CD14-positive monocyte (primary cell): ENCODE results near the gene CREBZF. TPM values are rescaled to one million over a fixed set of nuclear protein-coding genes. Genes with fewer than 3 reads are reported as not detected.

Experiments
- DNase-seq, 3 donors: peaks; one replicate each; pipeline ENCODE4 v3.0.0-alpha.2; 2011 to 2022
- H2AFZ ChIP-seq: 2 replicates; pipeline ENCODE4 v1.6.0; 2012; ENCODE audit warnings: mild to moderate bottlenecking, low read depth, low read length, inconsistent platforms; ENCODE audit not compliant: insufficient read depth, poor library complexity, severe bottlenecking
- H3K27ac ChIP-seq, 2 donors: 1 replicate in 1 of 2; 2 replicates in 1 of 2; pipeline ENCODE4 v1.5.1; 2012 to 2013; ENCODE audit warnings: low read length in 2 of 2, control low read depth in 1 of 2, inconsistent platforms in 1 of 2, low read depth in 1 of 2, mild to moderate bottlenecking in 1 of 2
- H3K27me3 ChIP-seq, 2 donors: one replicate each; pipeline versions ENCODE4 v1.6.0 to v1.6.1; 2011 to 2013; ENCODE audit warnings: low read length in 2 of 2; ENCODE audit not compliant: control insufficient read depth in 2 of 2, insufficient read depth in 2 of 2
- H3K36me3 ChIP-seq, 2 donors: replicated peaks in 1 of 2; 1 replicate in 1 of 2; 2 replicates in 1 of 2; pipeline versions ENCODE4 v1.5.1 to v1.6.1; 2012 to 2013; ENCODE audit warnings: low read length in 2 of 2, control low read depth in 1 of 2, inconsistent platforms in 1 of 2, mild to moderate bottlenecking in 1 of 2; ENCODE audit not compliant: insufficient read depth in 2 of 2, control insufficient read depth in 1 of 2
- H3K4me1 ChIP-seq, 2 donors: 1 replicate in 1 of 2; 2 replicates in 1 of 2; pipeline versions ENCODE4 v1.5.1 to v1.6.1; 2012 to 2013; ENCODE audit warnings: low read length in 2 of 2, control low read depth in 1 of 2, inconsistent platforms in 1 of 2, mild to moderate bottlenecking in 1 of 2, moderate library complexity in 1 of 2; ENCODE audit not compliant: insufficient read depth in 2 of 2, control insufficient read depth in 1 of 2
- H3K4me2 ChIP-seq: replicated peaks from 2 replicates; pipeline ENCODE3; 2012; ENCODE audit warnings: low read length, moderate library complexity, mild to moderate bottlenecking; ENCODE audit not compliant: poor library complexity, severe bottlenecking; ENCODE audit errors: extremely low read depth
- H3K4me3 ChIP-seq, 3 experiments: fragments of 200-600 bp in 1 of 3; sonication (generic) in 1 of 3; replicated peaks in 1 of 3; 1 replicate in 2 of 3; 2 replicates in 1 of 3; pipeline ENCODE4 v1.5.1; 2011 to 2013; ENCODE audit warnings: low read length in 3 of 3, mild to moderate bottlenecking in 3 of 3, control low read depth in 2 of 3, low read depth in 2 of 3, inconsistent platforms in 1 of 3, moderate library complexity in 1 of 3
- H3K79me2 ChIP-seq: 2 replicates; pipeline ENCODE4 v1.6.0; 2012; ENCODE audit warnings: mild to moderate bottlenecking, control low read depth, inconsistent platforms, low read length, moderate library complexity; ENCODE audit not compliant: insufficient read depth
- H3K9ac ChIP-seq: 2 replicates; pipeline ENCODE4 v1.6.0; 2017; ENCODE audit warnings: low read length, mild to moderate bottlenecking; ENCODE audit not compliant: insufficient read depth, poor library complexity, severe bottlenecking
- H3K9me3 ChIP-seq, 2 donors: replicated peaks in 1 of 2; 1 replicate in 1 of 2; 2 replicates in 1 of 2; pipeline versions ENCODE4 v1.5.1 to v1.6.1; 2012 to 2013; ENCODE audit warnings: low read length in 2 of 2, control low read depth in 1 of 2; ENCODE audit not compliant: control insufficient read depth in 1 of 2, insufficient read depth in 1 of 2
- H4K20me1 ChIP-seq: 2 replicates; pipeline ENCODE4 v1.6.0; 2012; ENCODE audit warnings: mild to moderate bottlenecking, low read length, control low read depth, moderate library complexity; ENCODE audit not compliant: insufficient read depth
- H3K27ac Mint-ChIP-seq, 7 donors: one replicate each; pipeline ENCODE4 v1.8.0; 2020; ENCODE audit warnings: mild to moderate bottlenecking in 7 of 7, mixed read lengths in 7 of 7, moderate library complexity in 6 of 7, inconsistent platforms in 2 of 7
- H3K27me3 Mint-ChIP-seq, 3 donors: one replicate each; pipeline ENCODE4 v1.8.0; 2021 to 2022; ENCODE audit warnings: low read depth in 3 of 3, mild to moderate bottlenecking in 3 of 3, mixed read lengths in 3 of 3, moderate library complexity in 3 of 3, inconsistent platforms in 1 of 3
- H3K36me3 Mint-ChIP-seq, 2 donors: one replicate each; pipeline ENCODE4 v1.8.0; 2020; ENCODE audit warnings: mixed read lengths in 2 of 2, inconsistent platforms in 1 of 2, mild to moderate bottlenecking in 1 of 2
- H3K4me1 Mint-ChIP-seq: one replicate; pipeline ENCODE4 v1.8.0; 2020; ENCODE audit warnings: mild to moderate bottlenecking, mixed read lengths
- H3K4me3 Mint-ChIP-seq, 2 donors: one replicate each; pipeline ENCODE4 v1.8.0; 2020; ENCODE audit warnings: mild to moderate bottlenecking in 2 of 2, mixed read lengths in 2 of 2, moderate library complexity in 1 of 2
- H3K9me3 Mint-ChIP-seq, 7 donors: one replicate each; pipeline ENCODE4 v1.8.0; 2020 to 2022; ENCODE audit warnings: mixed read lengths in 7 of 7, mild to moderate bottlenecking in 6 of 7, moderate library complexity in 6 of 7, inconsistent platforms in 2 of 7
- CTCF ChIP-seq: fragments of 200-600 bp; IDR thresholded peaks from one replicate; pipeline ENCODE4 v1.8.0; 2022; ENCODE audit warnings: antibody characterized with exemption, mild to moderate bottlenecking
- WGBS: methylation state at CpG from one replicate; pipeline ENCODE4 v1.1.5; 2013; ENCODE audit warnings: missing lambda C conversion rate; ENCODE audit not compliant: insufficient coverage; 5-methylcytosine and 5-hydroxymethylcytosine counted together
- intact Hi-C, 2 donors: fragments of 100-400 bp; cut with micrococcal nuclease; formaldehyde crosslinking; loops; one replicate each; pipeline versions ENCODE4 v1.15.0 to v1.15.1; 2023
- polyA plus RNA-seq, 3 donors: library from polyadenylated mRNA; depleted of rRNA in 1 of 3; unstranded in 2 of 3; stranded (reverse) in 1 of 3; fragments of 300-500 nt in 2 of 3; fragments of >200 nt in 1 of 3; fragmentation: Illumina TruSeq in 2 of 3; gene quantifications; 1 replicate in 2 of 3; 2 replicates in 1 of 3; pipeline ENCODE4 v1.2.3, GENCODE V29; 2012 to 2021

Gene CREBZF
- polyA plus RNA-seq, 3 donors: 3.1 to 35.4 (median 3.9) TPM

- no peak overlapping the region for H2AFZ ChIP-seq
- H3K36me3 Mint-ChIP-seq: no peaks in the 10 kb centered on the region
- no peak overlapping the region for H3K4me3 ChIP-seq
- peaks cover 9 to 13% of the 10 kb centered on the region in 2 donors for H3K4me1 ChIP-seq
- intact Hi-C loops: no loop called here
- H3K4me1 Mint-ChIP-seq: peaks cover 16% of the 10 kb centered on the region
- no peak overlapping the region for H3K4me2 ChIP-seq
- DNase-seq: no peak
- no peaks in the 10 kb centered on the region for H3K79me2 ChIP-seq
- H3K27ac ChIP-seq: no peak overlapping the region
- no CpG with 5 or more reads among the region's 2 CpGs for WGBS
- no peaks in the 10 kb centered on the region for H4K20me1 ChIP-seq
- H3K27ac Mint-ChIP-seq: no peak overlapping the region
- no peak overlapping the region for H3K4me3 Mint-ChIP-seq
- no peaks in the 10 kb centered on the region for H3K36me3 ChIP-seq
- peaks cover 0 to 1% (median 0%) of the 10 kb centered on the region in 3 donors for H3K27me3 Mint-ChIP-seq
- no peaks in the 10 kb centered on the region for H3K9me3 ChIP-seq
- H3K27me3 ChIP-seq: no peaks in the 10 kb centered on the region
- H3K9me3 Mint-ChIP-seq: peaks cover 0 to 2% (median 0%) of the 10 kb centered on the region in 7 donors
- no peak overlapping the region for H3K9ac ChIP-seq
- TF ChIP-seq CTCF: no peak
Measured at GRCh38 chr11:85697747-85698146, 32.8 kb upstream of the CREBZF start.

GRCh38 chr11:85695546-85695945 is 30.6 kb upstream of the CREBZF start:
- H3K79me2 ChIP-seq: no peaks in the 10 kb centered on the region
- no peaks in the 10 kb centered on the region for H3K36me3 ChIP-seq
- no peak overlapping the region for H3K27ac Mint-ChIP-seq
- no peaks in the 10 kb centered on the region for H3K27me3 ChIP-seq
- TF ChIP-seq CTCF: no peak
- no peaks in the 10 kb centered on the region for H3K9me3 Mint-ChIP-seq
- no peak overlapping the region for H3K4me3 ChIP-seq
- H4K20me1 ChIP-seq: no peaks in the 10 kb centered on the region
- no peak overlapping the region for H3K4me3 Mint-ChIP-seq
- intact Hi-C loops: no loop called here
- no peaks in the 10 kb centered on the region for H3K36me3 Mint-ChIP-seq
- DNase-seq: no peak
- H3K4me1 ChIP-seq: peaks cover 9 to 13% of the 10 kb centered on the region in 2 donors
- H3K27me3 Mint-ChIP-seq: peaks cover 0 to 1% (median 1%) of the 10 kb centered on the region in 3 donors
- no peaks in the 10 kb centered on the region for H3K9me3 ChIP-seq
- H3K27ac ChIP-seq: no peak overlapping the region
- H3K9ac ChIP-seq: no peak overlapping the region
- no peak overlapping the region for H3K4me2 ChIP-seq
- H2AFZ ChIP-seq: no peak overlapping the region
- H3K4me1 Mint-ChIP-seq: peaks cover 16% of the 10 kb centered on the region
